KOPT-K1 (cell line): ENCODE data around the gene HOXD8.

Experiments used
- H3K27ac ChIP-seq: fragments of 200-600 bp; sonication (generic); 2 replicates; pipeline ENCODE4 v1.5.1; 2016; ENCODE audit warnings: antibody characterized with exemption, mild to moderate bottlenecking, low read depth, low read length; ENCODE audit not compliant: poor library complexity, severe bottlenecking
- H3K36me3 ChIP-seq: fragments of 200-600 bp; sonication (generic); 2 replicates; pipeline ENCODE4 v1.5.1; 2017; ENCODE audit warnings: antibody characterized with exemption, mild to moderate bottlenecking, low read length, moderate library complexity; ENCODE audit not compliant: insufficient read depth
- H3K9me3 ChIP-seq: fragments of 200-600 bp; sonication (generic); 2 replicates; pipeline ENCODE4 v1.5.1; 2017; ENCODE audit warnings: antibody characterized with exemption, low read length, mild to moderate bottlenecking; ENCODE audit not compliant: insufficient read depth, poor library complexity, severe bottlenecking

Gene HOXD8

DNA sequence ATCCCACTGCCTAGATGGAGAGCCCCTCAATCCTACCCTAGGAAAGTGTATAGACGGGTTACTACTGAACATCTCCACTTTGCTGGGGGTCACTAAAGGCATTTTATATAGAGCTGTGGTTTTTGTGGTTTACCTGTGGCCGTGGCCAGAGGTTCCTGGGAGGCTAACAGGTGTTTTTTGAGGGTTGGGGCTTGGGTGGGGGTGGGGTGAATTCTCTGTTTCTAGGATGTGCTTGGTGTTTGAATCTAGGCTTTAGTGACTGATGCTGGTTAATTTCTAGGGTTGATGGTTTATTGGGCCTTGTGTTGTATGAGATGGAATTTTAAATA lies 7.7 kb downstream of the HOXD8 start:
- H3K36me3 ChIP-seq = no peaks in the 10 kb centered on the region
- no peak overlapping the region for H3K27ac ChIP-seq
- H3K9me3 ChIP-seq = no peaks in the 10 kb centered on the region

DNA sequence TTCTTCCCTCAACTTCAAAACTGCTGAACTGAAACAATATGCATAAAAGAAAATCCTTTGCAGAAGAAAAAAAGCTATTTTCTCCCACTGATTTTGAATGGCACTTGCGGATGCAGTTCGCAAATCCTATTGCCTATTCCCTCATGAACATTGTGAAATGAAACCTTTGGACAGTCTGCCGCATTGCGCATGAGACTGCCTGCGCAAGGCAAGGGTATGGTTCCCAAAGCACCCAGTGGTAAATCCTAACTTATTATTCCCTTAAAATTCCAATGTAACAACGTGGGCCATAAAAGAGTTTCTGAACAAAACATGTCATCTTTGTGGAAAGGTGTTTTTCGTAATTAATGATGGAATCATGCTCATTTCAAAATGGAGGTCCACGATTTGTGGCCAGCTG lies 8.4 kb downstream of the HOXD8 start:
- Histone ChIP-seq H3K9me3 (no peaks in the 10 kb centered on the region), H3K27ac (no peak overlapping the region), H3K36me3 (no peaks in the 10 kb centered on the region)

DNA sequence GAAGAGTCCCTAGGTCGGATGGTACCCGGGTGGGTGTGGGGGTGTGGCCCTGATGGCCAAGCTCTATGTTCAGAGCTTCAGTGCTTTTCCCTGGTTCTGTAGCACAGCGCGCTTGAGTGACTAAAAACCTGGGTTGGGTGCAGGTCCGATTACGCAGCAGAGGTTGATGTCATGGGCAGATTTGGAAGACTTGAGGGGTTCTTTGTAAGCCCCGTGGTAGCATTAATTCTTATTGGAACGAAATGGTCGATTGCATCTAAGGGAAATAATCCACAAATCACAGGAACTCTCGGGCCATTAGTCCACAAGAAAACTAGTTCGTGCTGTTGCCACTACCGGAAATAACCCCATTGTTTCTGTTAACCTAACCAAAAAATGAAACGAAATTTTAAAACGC lies 9.0 kb downstream of the HOXD8 start:
- Histone ChIP-seq H3K36me3 (no peaks in the 10 kb centered on the region), H3K27ac (no peak overlapping the region), H3K9me3 (no peaks in the 10 kb centered on the region)

DNA sequence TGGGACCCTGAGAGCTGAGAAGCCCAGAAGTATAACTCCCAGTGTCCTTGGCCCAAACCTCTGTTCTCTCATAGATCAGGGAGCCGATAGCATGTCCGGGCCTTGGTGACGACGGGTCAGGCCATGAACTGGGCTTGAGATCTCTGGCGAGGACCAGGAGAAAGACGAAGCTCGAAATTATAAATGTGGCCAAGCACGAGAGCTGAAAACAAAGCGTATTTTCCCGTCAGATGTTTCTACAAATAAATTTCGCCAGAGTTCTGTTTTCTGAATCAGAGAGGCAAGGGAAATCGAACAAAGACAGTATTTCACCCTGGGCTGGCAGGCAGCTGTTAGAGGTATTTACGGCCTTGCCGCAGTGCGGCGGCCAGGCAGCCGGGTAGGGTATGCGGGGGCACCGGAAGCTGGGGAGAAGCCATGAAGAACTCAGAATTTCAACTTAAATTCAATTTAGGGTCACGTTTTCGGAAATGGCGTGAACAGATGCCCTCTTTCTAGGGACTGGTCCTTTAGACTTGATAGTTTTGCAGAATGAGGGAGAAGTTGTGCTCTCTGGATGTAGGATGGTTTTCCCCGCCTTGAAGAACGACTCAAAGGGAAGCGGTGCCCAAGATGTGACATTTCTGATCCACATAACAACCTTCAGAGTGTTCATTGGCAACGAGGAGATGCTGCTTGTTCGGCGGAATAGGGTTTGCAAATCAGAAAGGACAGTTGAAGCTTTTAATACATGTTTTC lies 9.6 kb downstream of the HOXD8 start:
- no peaks in the 10 kb centered on the region for H3K9me3 ChIP-seq
- no peaks in the 10 kb centered on the region for H3K36me3 ChIP-seq
- H3K27ac ChIP-seq = no peak overlapping the region

DNA sequence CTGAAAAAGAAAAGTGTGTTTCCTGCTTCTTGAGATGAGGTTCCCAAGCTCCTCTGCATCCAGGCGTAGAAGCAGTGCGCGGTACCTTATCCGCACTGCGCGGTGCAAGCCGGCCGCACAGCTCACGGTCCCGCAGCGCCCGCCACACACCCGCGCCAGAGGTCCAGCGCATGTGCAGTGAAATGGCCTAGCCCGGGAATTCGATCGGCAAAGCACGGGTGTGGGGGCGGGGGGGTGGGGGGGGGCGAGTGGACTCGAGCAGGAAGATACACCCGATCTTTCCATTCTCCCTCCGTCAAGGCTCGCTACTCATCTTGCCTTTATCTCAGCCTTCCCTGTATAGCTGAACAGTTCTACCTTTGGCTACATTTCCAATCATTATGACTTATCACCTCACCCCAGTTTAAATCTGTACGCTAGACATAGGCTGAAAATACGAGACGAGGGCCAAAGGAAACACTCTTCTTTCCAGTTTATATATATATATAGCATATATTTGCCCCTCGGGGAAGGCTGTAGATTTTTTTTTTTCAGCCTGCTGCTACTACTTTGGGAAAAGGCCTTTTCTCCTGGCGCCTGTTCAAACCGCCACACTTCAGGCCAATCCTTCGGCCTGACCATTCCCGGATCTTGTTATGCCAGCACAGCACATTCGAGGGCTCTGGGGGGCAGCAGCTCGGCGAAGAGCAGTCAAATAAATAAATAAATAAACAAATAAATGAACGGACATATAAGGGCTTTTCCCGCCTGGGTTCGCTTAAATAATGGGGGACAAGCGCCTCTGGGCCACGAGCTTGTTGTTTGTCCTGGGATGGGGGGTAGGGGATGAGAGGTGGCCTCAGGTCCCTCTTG lies 10.4 kb downstream of the HOXD8 start:
- Histone ChIP-seq H3K9me3 (no peaks in the 10 kb centered on the region), H3K36me3 (no peaks in the 10 kb centered on the region), H3K27ac (no peak overlapping the region)

DNA sequence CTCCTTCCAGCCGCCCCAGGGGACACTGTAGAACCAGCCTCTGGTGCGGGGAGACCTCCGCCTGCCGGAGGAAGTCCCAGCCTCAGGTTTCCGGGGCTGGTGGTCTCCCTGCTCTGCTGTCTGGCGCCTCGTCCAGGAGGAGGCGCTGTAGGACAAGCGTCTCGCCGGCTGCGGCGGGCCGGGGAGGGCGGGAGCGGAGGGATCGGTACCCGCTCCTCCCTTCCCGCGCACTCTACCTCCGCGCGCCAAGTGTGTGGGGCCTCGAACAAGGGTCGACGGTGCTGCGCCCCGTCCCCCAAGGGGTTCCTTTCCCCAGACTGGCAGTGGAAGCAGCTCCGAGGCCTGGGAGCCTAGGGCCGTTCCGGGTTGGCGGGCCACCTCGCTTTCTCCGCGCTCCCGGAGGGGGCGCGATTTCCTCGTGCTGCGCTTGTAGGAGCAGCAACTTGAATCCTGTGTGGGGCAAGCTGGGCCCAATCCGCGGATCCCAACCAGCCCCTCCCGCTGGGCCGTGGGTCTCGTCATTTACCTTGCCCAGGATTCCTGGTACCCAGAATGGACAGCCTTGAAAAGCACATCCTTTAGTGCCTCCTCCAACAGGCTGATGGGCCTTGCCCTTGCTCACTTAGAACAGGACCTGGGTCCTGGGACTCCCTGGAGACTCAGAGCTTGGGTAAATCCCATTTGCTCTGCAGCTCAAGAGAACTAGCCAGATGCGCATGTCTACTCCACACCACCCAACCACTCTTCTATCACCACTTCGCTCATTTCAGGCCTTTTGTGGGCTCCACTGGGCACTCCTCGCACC lies 11.2 kb downstream of the HOXD8 start:
- Histone ChIP-seq H3K27ac (no peak overlapping the region), H3K36me3 (no peaks in the 10 kb centered on the region), H3K9me3 (no peaks in the 10 kb centered on the region)

DNA sequence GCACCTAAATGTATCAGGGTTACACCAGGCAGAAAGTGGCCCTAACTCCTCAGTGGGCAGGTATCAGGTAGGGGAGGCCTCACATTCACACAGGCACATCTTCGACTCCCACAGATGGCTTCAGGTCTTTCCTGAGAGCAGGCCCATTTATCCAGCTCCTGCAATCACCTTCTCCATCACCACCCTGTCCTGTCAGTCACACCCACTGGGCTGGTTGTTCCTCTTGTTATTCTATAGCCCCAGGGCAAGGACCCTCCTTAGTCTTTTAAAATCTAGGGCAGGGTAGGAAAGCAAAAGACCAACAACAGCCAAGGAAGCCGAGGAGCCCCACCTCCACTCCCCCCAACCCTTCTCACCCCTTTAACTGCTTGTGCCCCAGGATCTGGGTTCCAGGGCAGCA lies 12.8 kb downstream of the HOXD8 start:
- Histone ChIP-seq H3K27ac (no peak overlapping the region), H3K36me3 (no peaks in the 10 kb centered on the region), H3K9me3 (no peaks in the 10 kb centered on the region)

DNA sequence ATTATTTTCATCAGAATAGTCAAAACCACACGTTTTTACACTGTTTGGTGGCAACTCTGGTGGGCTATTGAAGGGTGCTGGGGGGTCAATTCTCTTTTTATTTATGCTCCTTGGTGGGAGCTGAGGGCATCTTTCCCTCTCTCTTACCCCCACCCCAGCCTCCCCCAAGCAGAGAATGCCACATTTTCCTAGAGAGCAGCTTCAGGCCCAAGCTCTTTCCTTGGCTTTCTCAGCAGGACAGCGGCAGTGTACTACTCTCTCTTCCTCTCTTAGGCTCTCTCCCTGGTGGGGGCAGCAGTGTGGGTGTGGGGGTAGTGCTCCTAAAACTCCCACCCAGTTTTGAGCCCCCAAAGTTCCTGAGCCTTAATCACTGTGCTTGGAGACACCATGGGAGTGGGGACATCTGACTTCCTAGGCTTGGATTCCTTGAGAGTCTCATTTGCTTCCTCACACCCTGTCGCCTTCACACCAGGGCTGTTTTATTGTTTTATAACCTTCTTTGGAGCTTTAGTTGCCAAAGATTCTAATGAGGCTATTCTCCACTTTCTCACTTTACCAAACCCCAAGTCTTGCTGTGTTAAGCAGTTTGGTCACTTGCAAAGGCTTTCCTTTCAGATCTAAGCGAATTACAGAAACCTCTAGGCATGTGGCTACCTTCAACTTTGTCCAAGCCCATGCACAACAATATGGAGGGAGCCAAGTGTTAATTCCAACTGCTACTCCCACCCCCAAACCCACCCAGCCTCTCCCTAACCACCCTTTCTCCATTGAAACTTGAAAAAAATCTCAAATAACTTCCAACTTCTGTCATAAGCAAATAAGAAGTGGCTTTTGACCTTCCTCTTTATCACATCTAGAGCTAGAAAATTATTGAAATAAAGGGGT lies 15.8 kb downstream of the HOXD8 start:
- Histone ChIP-seq H3K9me3 (no peaks in the 10 kb centered on the region), H3K36me3 (no peaks in the 10 kb centered on the region), H3K27ac (no peak overlapping the region)

DNA sequence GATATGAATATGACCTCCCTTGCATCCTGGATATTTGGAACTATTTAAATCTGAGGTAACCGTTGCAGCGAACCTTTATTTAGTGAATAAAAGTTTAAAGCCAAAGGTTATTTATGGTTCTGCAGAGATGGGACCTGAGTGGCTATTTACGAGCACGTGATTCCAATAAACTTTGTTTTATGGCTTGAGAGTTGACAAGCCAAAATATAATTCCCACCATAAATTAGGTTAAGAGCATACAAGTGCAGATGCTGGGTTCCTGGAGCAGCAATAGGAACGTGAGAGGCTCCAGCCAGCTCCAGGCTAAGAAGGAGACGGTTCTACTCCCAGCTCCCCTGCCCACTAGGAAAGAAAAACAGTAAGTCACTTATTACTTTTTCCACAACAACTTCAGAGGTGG lies 16.6 kb downstream of the HOXD8 start:
- no peak overlapping the region for H3K27ac ChIP-seq
- H3K9me3 ChIP-seq = no peaks in the 10 kb centered on the region
- no peaks in the 10 kb centered on the region for H3K36me3 ChIP-seq

DNA sequence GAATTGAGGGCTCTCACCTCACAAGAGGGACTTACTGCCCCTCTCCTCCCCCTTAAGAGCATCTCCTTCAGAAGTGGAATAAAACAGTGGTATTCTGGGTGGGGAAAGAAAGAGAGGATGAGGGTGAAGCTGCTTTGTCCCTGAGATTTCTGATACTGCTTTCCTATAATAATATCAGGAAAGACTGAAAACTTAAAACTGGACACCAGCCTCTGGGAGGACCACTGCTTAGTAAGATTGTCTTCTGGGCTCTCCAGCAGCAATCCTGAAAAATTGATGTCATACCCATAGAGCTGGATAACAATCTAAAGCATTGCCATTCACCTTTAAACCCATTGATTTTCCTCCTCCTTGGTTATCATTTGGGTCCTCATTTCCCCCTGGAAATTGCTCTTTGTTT lies 17.1 kb downstream of the HOXD8 start:
- H3K36me3 ChIP-seq = no peaks in the 10 kb centered on the region
- H3K9me3 ChIP-seq = no peaks in the 10 kb centered on the region
- H3K27ac ChIP-seq = no peak overlapping the region

DNA sequence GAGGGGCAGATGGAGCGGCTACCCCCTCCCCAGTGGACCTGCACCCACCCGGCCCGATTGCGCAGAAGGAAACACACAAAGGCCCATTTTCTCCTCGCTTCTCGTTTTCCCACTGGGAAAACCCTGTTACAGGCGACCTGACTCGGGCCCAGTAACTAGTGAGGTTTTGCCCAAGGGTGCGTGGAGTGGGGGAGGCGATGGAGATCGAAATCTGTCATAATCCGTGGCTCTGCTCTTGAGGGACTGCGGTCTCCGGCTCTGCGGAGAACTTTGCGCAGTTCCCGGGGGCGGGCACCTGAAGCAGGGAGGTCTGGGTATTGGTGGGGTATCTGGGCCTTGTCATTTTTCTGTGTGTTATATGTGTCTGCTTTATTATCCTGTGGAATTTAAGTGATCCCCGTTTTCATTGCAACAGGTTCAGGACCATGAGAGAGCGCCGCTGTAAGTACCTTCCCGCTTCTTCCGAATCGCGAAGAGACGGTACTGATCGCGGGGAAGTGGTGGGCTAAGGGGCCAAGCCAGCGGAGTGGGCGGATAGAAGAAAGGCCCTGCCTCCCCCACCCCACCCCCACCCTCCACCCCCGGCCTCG lies 17.8 kb downstream of the HOXD8 start:
- Histone ChIP-seq H3K36me3 (no peaks in the 10 kb centered on the region), H3K9me3 (no peaks in the 10 kb centered on the region), H3K27ac (no peak overlapping the region)

DNA sequence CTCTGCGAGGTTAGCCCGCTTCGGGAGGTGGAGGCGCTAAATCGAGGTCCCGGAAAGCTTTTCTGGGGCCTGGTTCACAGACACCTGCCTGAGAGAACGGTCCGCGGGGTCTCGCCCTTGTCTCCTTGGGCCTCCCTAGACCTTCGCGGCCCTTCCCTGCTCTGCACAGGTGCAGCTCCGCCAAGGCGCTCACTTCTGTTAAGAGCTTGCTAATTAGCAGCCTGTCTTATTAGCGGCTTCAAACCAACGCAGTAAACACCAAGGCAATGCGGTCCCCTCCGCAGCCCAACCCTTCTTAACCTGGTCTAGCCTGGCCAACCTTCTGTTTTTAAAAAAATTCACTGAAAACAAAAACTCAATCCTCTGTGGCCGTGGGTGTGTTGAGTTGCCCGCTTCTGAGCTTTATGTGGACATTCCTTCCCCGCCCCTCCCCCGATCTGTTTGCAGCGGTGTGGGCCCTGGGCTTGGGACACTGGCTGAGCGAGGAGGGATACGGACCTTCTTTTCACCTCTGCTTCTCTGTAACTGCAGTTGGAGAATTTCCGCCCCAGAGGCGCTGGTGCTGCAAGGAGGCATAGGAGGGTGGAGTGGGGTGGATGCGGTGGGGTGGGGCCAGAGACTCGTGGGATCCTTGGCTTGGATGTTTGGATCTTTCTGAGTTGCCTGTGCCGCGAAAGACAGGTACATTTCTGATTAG lies 18.4 kb downstream of the HOXD8 start:
- H3K27ac ChIP-seq = no peak overlapping the region
- H3K9me3 ChIP-seq = no peaks in the 10 kb centered on the region
- H3K36me3 ChIP-seq = no peaks in the 10 kb centered on the region

DNA sequence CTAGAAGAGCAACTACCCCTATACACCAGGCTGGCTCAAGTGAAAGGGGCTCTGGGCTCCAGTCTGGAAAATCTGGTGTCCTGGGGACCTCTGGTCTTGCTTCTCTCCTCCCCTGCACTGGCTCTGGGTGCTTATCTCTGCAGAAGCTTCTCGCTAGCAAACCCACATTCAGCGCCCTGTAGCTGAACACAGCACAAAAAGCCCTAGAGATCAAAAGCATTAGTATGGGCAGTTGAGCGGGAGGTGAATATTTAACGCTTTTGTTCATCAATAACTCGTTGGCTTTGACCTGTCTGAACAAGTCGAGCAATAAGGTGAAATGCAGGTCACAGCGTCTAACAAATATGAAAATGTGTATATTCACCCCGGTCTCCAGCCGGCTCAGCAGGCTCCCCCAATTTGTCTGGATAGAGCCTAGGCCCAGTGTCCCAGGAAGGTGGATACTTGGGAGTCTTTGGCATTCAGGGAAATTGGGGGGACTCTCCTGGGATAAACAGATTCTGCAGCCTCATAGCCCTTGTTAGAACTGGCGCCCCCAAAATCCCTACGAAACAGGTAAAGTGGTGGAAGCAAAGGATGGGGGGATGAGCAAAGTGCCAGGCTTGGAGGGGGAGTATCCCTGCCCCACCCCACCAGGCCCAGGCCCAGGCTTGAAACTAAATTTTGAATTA lies 19.4 kb downstream of the HOXD8 start:
- Histone ChIP-seq H3K36me3 (no peaks in the 10 kb centered on the region), H3K27ac (no peak overlapping the region), H3K9me3 (no peaks in the 10 kb centered on the region)
